GM18502 (cell line): ENCODE data around the gene CWC27.

Source experiments
- ATAC-seq: cut with Tn5 transposase; IDR thresholded peaks from one replicate; pipeline ENCODE4 v1.9.1; 2021; ENCODE audit warnings: mild to moderate bottlenecking; ENCODE audit not compliant: unreplicated experiment, poor library complexity

CWC27 gene

DNA sequence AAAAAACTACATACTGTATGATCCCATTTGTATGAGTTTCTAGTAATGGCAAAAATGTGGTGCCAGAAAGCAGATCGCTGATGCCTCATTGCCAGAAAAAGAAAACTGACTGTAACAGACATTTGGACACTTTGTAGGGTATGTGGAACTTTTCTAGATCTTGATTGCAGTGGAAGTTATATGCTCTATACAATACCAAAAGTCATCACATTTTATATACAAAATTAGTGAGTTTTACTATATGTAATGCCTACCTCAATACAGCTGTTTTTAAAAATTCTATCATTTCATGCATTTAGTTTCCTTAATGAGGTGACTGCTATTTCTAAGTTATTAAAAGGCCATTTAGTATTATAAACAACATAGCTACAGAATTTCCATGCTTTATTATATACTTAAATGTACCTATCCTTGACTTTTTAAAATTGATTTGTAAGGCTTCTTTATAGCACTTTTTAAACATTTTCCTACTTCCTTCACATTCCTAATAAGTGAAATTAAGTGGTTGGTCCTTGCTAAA, 199.9 kb downstream of the CWC27 start:
- ATAC-seq, result no peak

GRCh38 chr5:64969578-64969977, 200.8 kb downstream of the CWC27 start:
- ATAC-seq, result no peak

DNA sequence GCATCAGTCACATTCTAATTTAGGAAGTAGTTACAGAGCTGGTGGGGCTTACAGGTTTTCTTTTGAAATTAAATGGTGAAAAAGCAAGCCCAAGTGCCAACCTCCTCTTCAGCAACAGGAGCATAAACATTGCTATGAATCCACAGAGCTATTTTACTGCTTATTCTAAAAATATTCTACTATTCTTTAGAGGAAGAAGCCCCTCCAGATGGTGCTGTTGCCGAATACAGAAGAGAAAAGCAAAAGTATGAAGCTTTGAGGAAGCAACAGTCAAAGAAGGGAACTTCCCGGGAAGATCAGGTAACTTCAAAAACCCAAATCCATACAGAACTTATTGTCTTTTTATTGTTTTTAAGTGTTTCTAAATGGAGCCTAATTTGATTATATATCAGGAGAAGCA, 202.8 kb downstream of the CWC27 start:
- no peak for ATAC-seq

DNA sequence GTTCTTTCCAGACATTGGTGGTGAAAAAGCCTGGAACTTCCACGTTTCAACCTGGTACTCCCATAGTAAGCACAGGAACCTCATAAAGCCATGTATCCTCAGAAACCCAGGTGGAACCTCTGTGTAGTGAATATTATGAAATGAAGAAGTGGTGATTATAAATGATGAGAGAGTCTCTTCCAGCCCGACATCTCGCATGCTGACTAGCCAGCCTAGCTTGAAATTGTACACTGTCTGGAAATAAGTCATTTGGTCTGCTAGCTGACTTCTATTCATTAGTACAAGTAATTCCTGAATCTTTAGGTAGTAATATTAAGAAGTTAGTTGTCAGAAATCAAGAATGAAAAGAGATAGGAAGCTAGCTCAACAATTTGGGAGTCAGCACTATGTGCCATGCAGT, 203.3 kb downstream of the CWC27 start:
- ATAC-seq, result no peak

- no peak for ATAC-seq
These were observed 203.9 kb downstream of the CWC27 start for GRCh38 chr5:64972591-64972990.

GRCh38 chr5:64973215-64973614, 204.5 kb downstream of the CWC27 start:
- no peak for ATAC-seq

- ATAC-seq, result no peak
These were observed 209.0 kb downstream of the CWC27 start for GRCh38 chr5:64977779-64978178.

- no peak for ATAC-seq
These were observed 209.8 kb downstream of the CWC27 start for GRCh38 chr5:64978546-64978945.

DNA sequence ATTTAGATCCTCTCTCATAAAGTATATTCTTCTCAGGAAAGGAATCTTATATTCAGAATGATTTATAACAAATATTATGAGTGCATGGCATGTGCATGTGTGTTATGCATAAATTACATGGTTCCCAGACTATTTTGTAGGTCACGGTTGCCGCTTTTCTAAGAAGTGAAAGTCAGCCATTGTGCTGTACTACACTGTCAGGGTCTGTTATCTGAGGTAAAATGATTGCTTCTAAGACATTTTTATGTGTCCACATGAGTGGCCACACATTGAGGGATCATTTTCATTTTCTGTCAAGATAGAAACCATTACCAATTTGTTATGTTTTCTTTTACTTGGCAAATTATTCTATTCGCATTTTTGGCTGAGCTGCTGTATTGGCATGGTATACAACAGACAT, 210.8 kb downstream of the CWC27 start:
- ATAC-seq, result no peak

DNA sequence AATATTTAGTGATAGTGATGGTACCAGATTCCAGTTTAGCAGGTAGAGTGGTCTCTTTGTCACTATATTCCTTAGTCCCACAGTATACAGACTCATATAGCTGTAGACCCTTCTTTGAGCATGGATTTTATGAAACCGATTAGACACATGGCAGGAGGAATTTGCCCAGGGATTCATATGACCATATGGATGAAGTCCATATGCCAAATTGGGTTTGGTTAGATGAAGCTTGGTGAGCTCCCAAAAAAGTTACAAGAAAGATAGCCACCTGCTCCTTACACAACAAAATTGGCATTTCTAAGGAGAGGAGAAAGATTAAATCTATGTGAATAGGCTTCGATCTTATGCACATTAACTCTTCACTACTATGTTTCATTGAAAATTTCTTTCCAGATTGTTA, 211.4 kb downstream of the CWC27 start:
- ATAC-seq, result no peak

DNA sequence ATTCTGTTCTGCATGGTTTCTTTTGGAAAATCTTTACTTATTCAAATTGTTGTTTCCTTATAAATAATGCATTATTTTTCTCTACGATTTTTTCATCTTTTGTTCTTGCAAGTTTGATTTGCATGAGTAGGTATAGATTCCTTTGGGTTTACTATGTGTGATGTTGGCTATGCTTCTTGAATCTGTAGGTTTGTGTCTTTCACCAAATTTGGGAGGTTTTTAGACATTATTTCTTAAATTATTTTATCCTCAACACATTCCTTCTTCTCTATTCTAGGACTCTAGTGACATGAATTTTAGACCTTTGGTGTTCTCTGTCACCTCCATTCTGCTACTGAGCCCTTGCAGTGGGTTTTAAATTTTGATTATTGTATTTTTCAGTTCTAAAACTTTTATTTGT, 219.0 kb downstream of the CWC27 start:
- ATAC-seq, result no peak

- ATAC-seq, result no peak
These were observed 240.5 kb downstream of the CWC27 start for GRCh38 chr5:65009207-65009606.

DNA sequence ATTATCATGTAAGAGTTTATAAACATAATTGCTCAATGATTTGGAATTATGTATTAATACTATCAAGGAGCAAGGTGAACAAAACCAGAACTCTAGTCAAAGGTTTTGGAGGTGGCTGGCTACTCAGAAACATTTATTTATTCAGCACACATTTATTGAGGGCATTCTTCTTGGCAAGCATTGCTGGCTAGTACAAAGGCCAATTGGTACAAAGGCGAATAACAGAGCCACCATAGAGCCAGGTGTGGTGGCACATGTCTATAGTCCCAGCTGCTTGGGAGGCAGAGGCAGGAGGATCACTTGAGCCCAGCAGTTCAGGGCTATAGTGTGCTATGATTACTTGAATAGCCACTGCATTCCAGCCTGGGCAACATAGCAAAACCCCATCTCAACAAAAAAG, 242.1 kb downstream of the CWC27 start:
- no peak for ATAC-seq

- no peak for ATAC-seq
These were observed 243.7 kb downstream of the CWC27 start for GRCh38 chr5:65012301-65012892.

GRCh38 chr5:65013166-65013565, 244.4 kb downstream of the CWC27 start:
- ATAC-seq, result no peak

DNA sequence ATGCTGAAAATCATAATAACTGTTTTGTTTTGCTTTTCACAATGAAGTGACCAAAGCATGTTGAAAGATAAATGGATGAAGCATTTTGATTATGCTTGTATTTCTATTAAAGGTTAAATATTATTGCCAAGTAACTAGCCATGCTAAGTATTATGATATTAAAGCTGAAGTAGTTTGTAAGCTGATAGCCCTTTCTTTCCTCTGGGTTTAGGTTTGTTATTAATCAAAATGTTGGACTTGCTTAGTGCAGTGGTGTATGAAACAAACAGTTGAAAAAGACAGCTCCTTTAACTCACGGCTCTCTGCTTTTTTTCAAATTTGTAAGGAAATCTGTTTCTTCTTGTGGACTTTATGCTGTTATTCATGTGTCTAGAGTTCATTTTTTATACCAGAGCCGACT, 246.0 kb downstream of the CWC27 start:
- no peak for ATAC-seq

- no peak for ATAC-seq
These were observed 247.0 kb downstream of the CWC27 start for GRCh38 chr5:65015767-65016166.

- ATAC-seq, result no peak
These were observed 248.9 kb downstream of the CWC27 start for GRCh38 chr5:65017636-65018035.

DNA sequence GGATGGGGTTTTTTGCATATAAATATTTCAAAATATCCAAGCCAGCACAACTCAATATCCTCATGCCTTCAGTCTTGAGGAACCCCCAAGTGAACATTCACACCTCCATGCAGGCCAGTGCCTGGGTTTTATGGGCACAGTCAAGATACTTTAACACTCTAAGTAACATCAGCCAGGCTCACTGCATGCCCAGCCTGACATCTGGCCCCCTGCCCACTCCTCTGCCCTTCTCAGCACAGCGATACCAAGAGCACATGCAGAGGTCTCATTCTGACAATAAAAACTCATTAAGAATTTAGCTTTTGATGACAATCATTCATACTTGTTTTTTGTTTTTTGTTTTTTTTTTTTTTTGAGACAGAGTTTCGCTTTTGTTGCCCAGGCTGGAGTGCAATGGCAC, 250.0 kb downstream of the CWC27 start:
- ATAC-seq, result no peak

DNA sequence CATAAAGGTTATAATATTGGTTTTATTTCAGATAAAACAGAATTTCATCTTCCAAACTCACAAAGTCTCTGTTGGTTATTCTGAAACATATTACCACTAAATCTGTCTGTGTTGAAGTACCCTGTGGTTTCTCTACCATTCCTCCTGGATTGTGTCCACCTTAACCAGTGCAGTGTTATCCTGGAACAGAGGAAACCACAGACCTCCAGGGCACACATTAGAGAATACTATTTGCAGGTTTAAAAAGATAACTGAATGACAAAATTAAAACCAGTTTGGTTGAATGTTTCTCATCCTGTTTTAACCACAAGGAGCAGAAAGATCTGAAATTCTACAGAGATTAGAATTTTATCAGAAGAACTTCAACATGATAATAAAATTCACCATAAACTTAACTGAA, 251.8 kb downstream of the CWC27 start:
- no peak for ATAC-seq

- peak; percentile 64 for ATAC-seq
These were observed 252.9 kb downstream of the CWC27 start for GRCh38 chr5:65021527-65022226.

DNA sequence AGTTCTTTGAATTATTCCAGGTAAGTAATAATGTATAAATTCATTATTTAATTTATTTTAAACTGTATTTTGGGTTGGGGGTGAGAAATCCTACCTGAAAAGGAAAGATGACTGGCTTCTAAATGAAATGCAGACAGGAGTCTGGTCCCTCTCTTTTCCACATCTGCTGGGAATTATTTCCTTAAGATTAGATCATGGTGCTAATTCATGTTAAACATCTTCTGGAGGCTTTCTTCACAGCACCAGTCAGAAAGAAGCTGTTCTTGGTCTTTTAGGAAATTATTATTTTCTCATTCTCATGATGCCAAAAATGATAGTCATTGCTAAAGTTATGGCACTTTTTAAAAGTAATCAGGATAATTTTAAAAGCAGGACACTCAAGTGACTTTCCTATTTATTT, 254.2 kb downstream of the CWC27 start:
- no peak for ATAC-seq
